ENCODE measurements around the gene RHOV.

RHOV gene

GRCh38 chr15:40904552-40905201 lies 30.6 kb upstream of the RHOV start:
- FAIRE-seq (no peak), DNase-seq (ENCODE audit: low spot score) (no peak)

- FAIRE-seq (no peak), DNase-seq (ENCODE audit: low spot score) (no peak)
These were observed 28.8 kb upstream of the RHOV start for GRCh38 chr15:40902605-40903561.

- no peak for DNase-seq (ENCODE audit: low spot score)
These were observed 27.0 kb upstream of the RHOV start for GRCh38 chr15:40901053-40901443.

GRCh38 chr15:40900256-40901052 lies 26.4 kb upstream of the RHOV start:
- FAIRE-seq (no peak), DNase-seq (ENCODE audit: low spot score) (no peak)

More at GRCh38 chr15:40901053-40901443, 27.0 kb upstream of the RHOV start:
- no peak for FAIRE-seq

GRCh38 chr15:40899536-40900207 lies 25.6 kb upstream of the RHOV start:
- no peak for FAIRE-seq
- DNase-seq (ENCODE audit: low spot score): no peak

- FAIRE-seq (no peak), DNase-seq (ENCODE audit: low spot score) (peak; percentile 79)
These were observed 20.8 kb upstream of the RHOV start for GRCh38 chr15:40894681-40895448.

GRCh38 chr15:40893733-40894680 lies 20.0 kb upstream of the RHOV start, which contains the start of gene VPS18:
VPS18 (plus strand) TSS chr15:40894450; CDS start chr15:40894769, 319 bp downstream.
- FAIRE-seq (peak; percentile 90), DNase-seq (ENCODE audit: low spot score) (peak; percentile 98)

- DNase-seq (ENCODE audit: low spot score) (no peak), FAIRE-seq (no peak)
These were observed 19.1 kb upstream of the RHOV start for GRCh38 chr15:40893019-40893670.

GRCh38 chr15:40892447-40893012 lies 18.5 kb upstream of the RHOV start:
- DNase-seq (ENCODE audit: low spot score) (no peak), FAIRE-seq (no peak)

GRCh38 chr15:40891810-40892446 lies 17.9 kb upstream of the RHOV start:
- FAIRE-seq: no peak
- DNase-seq (ENCODE audit: low spot score): peak; percentile 58

- DNase-seq (ENCODE audit: low spot score): no peak
- no peak for FAIRE-seq
These were observed 17.1 kb upstream of the RHOV start for GRCh38 chr15:40891138-40891537.

- DNase-seq (ENCODE audit: low spot score) (no peak), FAIRE-seq (no peak)
These were observed 15.1 kb upstream of the RHOV start for GRCh38 chr15:40889112-40889511.

GRCh38 chr15:40886586-40886985 lies 12.6 kb upstream of the RHOV start:
- FAIRE-seq (no peak), DNase-seq (ENCODE audit: low spot score) (no peak)

- no peak for FAIRE-seq
- no peak for DNase-seq (ENCODE audit: low spot score)
These were observed 7.3 kb upstream of the RHOV start for GRCh38 chr15:40881351-40881750.

GRCh38 chr15:40879609-40880008 lies 5.6 kb upstream of the RHOV start:
- FAIRE-seq (no peak), DNase-seq (ENCODE audit: low spot score) (no peak)

GRCh38 chr15:40878785-40879184 lies 4.8 kb upstream of the RHOV start:
- DNase-seq (ENCODE audit: low spot score): peak; percentile 67
- no peak for FAIRE-seq

- FAIRE-seq (no peak), DNase-seq (ENCODE audit: low spot score) (no peak)
These were observed 3.7 kb upstream of the RHOV start for GRCh38 chr15:40877694-40878093.
